GM12872 (cell line): Measurements from ENCODE around the gene SPATA6.

ENCODE experiments used
- TF ChIP-seq, protein P1 (sequence below): IDR thresholded peaks from 3 replicates; pipeline ENCODE4 v1.5.1; 2011; ENCODE audit warnings: low read depth, mild to moderate bottlenecking, low read length, moderate library complexity; ENCODE audit not compliant: insufficient read depth

SPATA6 gene

GRCh38 chr1:48470950-48471690, 884 bp downstream of the SPATA6 start:
- TF ChIP-seq, protein P1, sequence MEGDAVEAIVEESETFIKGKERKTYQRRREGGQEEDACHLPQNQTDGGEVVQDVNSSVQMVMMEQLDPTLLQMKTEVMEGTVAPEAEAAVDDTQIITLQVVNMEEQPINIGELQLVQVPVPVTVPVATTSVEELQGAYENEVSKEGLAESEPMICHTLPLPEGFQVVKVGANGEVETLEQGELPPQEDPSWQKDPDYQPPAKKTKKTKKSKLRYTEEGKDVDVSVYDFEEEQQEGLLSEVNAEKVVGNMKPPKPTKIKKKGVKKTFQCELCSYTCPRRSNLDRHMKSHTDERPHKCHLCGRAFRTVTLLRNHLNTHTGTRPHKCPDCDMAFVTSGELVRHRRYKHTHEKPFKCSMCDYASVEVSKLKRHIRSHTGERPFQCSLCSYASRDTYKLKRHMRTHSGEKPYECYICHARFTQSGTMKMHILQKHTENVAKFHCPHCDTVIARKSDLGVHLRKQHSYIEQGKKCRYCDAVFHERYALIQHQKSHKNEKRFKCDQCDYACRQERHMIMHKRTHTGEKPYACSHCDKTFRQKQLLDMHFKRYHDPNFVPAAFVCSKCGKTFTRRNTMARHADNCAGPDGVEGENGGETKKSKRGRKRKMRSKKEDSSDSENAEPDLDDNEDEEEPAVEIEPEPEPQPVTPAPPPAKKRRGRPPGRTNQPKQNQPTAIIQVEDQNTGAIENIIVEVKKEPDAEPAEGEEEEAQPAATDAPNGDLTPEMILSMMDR, result no peak

DNA sequence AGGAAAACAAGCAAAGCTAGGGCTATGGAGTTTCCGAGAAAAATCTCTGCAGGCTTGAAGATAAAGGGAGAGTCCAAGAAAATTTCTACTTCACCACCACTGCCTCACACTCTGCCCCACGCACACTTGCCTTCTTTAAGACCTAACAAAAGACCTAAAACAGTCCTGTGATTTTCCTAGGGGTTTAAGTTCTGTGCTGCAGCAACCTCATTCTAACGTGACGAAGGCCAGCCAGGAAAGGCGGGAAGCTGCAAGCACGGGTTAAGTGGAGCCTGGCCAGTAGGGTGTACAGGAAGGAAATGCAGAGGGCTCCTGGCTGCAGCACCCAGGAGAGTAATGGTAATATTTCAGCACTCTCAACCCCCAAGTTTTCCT, 1.5 kb downstream of the SPATA6 start:
- TF ChIP-seq, protein P1, result no peak

- TF ChIP-seq, protein P1, result no peak
These were observed 2.2 kb downstream of the SPATA6 start for GRCh38 chr1:48469616-48470480.

GRCh38 chr1:48466594-48466993, 5.4 kb downstream of the SPATA6 start:
- TF ChIP-seq, protein P1, result no peak

GRCh38 chr1:48462716-48463302, 9.2 kb downstream of the SPATA6 start:
- TF ChIP-seq, protein P1, result no peak

DNA sequence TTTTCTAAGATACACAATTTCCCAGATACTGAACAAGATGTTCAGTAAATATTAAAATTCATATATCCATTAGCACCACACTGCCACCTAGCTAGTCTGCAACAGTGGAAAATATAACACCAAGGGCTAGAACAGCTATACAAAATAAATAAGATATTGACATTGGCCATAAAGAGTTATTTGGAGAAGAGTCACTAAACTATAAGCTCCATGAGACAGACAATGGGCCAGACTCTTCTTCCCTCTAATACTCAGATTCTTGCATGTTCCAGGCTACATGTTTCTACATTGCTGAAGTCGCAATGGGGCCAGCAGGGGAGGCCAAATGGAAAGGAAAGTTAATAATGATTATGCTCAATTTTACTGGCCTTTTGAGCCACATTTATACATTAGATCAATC, 21.5 kb downstream of the SPATA6 start:
- TF ChIP-seq, protein P1, result no peak

GRCh38 chr1:48448932-48449331, 23.1 kb downstream of the SPATA6 start:
- TF ChIP-seq, protein P1, result no peak
